ENCODE data around the gene FRRS1. TPM values are rescaled to one million over a fixed set of nuclear protein-coding genes. Genes with fewer than 3 reads are reported as not detected.

Gene FRRS1
- total RNA-seq, 1 donor: 24.7 TPM

GRCh38 chr1:99660496-99660895 is 105.9 kb downstream of the FRRS1 start:
- DNase-seq (ENCODE audit: low read depth): no peak
- no peak for TF ChIP-seq CTCF (IDR thresholded peaks at IDR 0.05; ENCODE audit: insufficient read depth, low read length)
- no peak overlapping the region for H3K4me3 ChIP-seq (ENCODE audit: low read depth, low read length)

GRCh38 chr1:99659755-99660210 is 106.7 kb downstream of the FRRS1 start:
- H3K4me3 ChIP-seq (ENCODE audit: low read depth, low read length): no peak overlapping the region
- no peak for TF ChIP-seq CTCF (IDR thresholded peaks at IDR 0.05; ENCODE audit: insufficient read depth, low read length)
- no peak for DNase-seq (ENCODE audit: low read depth)

Small RNAs within 50 kb of the gene (small RNA-seq; reads per million reads assigned to genes)
- gene RF00019 (not detected), gene RNU4-75P (not detected)

Other genes starting within 250 kb of the FRRS1 start
- 2.4 and 6.0 TPM in 2 replicates for gene PALMD, start 120.5 kb downstream of the FRRS1 start, total RNA-seq (ENCODE audit: low replicate concordance)
- 17.3 and 19.1 TPM in 2 replicates for gene AGL, start 83.7 kb upstream of the FRRS1 start, total RNA-seq (ENCODE audit: low replicate concordance)
- 15.0 and 35.8 TPM in 2 replicates for gene SLC35A3, start 203.4 kb upstream of the FRRS1 start, total RNA-seq (ENCODE audit: low replicate concordance)